Pancreas (tissue), 10 donors: ENCODE results near the gene BCOR. TPM values are rescaled to one million over a fixed set of nuclear protein-coding genes. Genes with fewer than 3 reads are reported as not detected.
A peak's percentile ranks its signal among the peaks of the same experiment; 100 is the strongest.

Experiments used
- ATAC-seq, 4 donors: fragments of 200-7000 bp; cut with Tn5 transposase; one replicate each; pipeline versions ENCODE4 v1.8.0 to v1.9.1; 2020; ENCODE audit warnings: mild to moderate bottlenecking in 4 of 4, moderate library complexity in 4 of 4
- DNase-seq, 6 donors: peaks; one replicate each; pipeline ENCODE4 v3.0.0-alpha.2; 2020
- FAIRE-seq: peaks from 2 replicates; lab custom pipeline; 2012; peaks lifted over from hg19 to GRCh38; lab: Jason Lieb, UNC
- H3K27ac ChIP-seq, 4 donors: fragments of 200-600 bp; sonication (generic); 1 replicate in 3 of 4; 2 replicates in 1 of 4; pipeline versions ENCODE4 v1.5.0 to v1.8.0; 2020
- H3K27me3 ChIP-seq, 4 donors: fragments of 200-600 bp; one replicate each; pipeline ENCODE4 v1.8.0; 2021
- H3K36me3 ChIP-seq, 3 donors: fragments of 200-600 bp; sonication (generic) in 1 of 3; one replicate each; pipeline versions ENCODE4 v1.5.0 to v1.8.0; 2020 to 2021
- H3K4me1 ChIP-seq, 3 donors: fragments of 200-600 bp; one replicate each; pipeline ENCODE4 v1.8.0; 2021
- H3K4me3 ChIP-seq, 4 donors: fragments of 200-600 bp; sonication (generic) in 2 of 4; one replicate each; pipeline versions ENCODE4 v1.5.0 to v1.8.0; 2020 to 2021
- H3K9me3 ChIP-seq, 4 donors: fragments of 200-600 bp; one replicate each; pipeline ENCODE4 v1.8.0; 2021
- WGBS, 2 donors: extraction: QIAGEN DNeasy Blood & Tissue Kit; methylation state at CpG; one replicate each; pipeline ENCODE4 v1.1.7; 2013; 5-methylcytosine and 5-hydroxymethylcytosine counted together
- intact Hi-C, 3 donors: fragments of 100-400 bp; cut with DNase I; formaldehyde crosslinking; loops; one replicate each; pipeline versions ENCODE4 v1.11.1 to v1.14.2; 2022
- polyA plus RNA-seq, 2 donors: library from polyadenylated mRNA; stranded (reverse); fragments of 200-250 nt; gene quantifications; one replicate each; pipeline ENCODE4 v1.2.3, GENCODE V29; 2013
- total RNA-seq, 6 donors: library from RNA; stranded (reverse); fragmentation: NEBNext Ultra II Directional in 4 of 6; extraction: Animal tissue kit (Norgen Biotek cat#: 25700) in 4 of 6; gene quantifications; one replicate each; pipeline versions ENCODE4 v1.2.1 to v1.2.4, GENCODE V29; 2021 to 2023
- TF ChIP-seq, protein P1 (sequence below), 4 donors: fragments of 200-600 bp; sonication (generic) in 3 of 4; IDR thresholded peaks; one replicate each; pipeline versions ENCODE4 v1.5.0 to v1.8.0; 2021; ENCODE audit warnings: antibody characterized with exemption in 4 of 4
- donor health status: healthy with polysubstance abuse.
- donor health status: DM: no; HTN: no; CAD: no; lungs with moderate emphysema.
- donor health status: DM: no; HTN: no; CAD: no.
- donor health status: control.
- donor health status: control.
- donor health status: Bipolar disorder and iron deficiency.
- donor health status: DM: yes; HTN: yes; CAD: no.
- donor health status: DM: no; HTN: no; CAD: no.
- donor health status: DM: no; HTN: no; CAD: no.
- donor health status: DM: yes; HTN: yes; CAD: no.

BCOR gene
- total and polyA plus RNA-seq, 8 donors = 6.3 to 18.4 (median 13.0) TPM

DNA sequence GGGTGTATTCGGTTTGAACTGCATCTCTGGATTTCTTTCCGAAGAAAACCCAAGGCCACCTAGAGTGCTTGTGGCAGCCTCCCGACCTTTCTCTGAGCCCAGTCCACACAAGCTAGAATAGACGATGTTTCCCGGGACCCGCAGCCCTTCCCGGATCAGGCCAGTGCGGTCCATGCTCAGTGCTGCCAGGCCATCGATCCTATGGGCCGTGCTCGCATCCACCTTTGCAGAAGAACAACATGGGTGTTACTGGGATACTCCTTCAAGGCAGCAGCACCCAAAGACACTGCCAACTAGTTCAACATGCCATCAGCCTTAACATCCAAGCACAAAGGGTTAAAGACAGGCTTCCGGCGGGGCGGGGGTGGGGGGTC is 22.8 kb downstream of the BCOR start:
- TF ChIP-seq, protein P1, sequence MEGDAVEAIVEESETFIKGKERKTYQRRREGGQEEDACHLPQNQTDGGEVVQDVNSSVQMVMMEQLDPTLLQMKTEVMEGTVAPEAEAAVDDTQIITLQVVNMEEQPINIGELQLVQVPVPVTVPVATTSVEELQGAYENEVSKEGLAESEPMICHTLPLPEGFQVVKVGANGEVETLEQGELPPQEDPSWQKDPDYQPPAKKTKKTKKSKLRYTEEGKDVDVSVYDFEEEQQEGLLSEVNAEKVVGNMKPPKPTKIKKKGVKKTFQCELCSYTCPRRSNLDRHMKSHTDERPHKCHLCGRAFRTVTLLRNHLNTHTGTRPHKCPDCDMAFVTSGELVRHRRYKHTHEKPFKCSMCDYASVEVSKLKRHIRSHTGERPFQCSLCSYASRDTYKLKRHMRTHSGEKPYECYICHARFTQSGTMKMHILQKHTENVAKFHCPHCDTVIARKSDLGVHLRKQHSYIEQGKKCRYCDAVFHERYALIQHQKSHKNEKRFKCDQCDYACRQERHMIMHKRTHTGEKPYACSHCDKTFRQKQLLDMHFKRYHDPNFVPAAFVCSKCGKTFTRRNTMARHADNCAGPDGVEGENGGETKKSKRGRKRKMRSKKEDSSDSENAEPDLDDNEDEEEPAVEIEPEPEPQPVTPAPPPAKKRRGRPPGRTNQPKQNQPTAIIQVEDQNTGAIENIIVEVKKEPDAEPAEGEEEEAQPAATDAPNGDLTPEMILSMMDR (IDR thresholded peaks at IDR 0.05) = no peak
- Histone ChIP-seq H3K9me3 (no peaks in the 10 kb centered on the region), H3K27ac (no peak overlapping the region), H3K4me3 (no peak overlapping the region), H3K27me3 (no peaks in the 10 kb centered on the region), H3K4me1 (no peaks in the 10 kb centered on the region), H3K36me3 (peaks cover 0 to 18% (median 6%) of the 10 kb centered on the region in 3 donors)
- DNase-seq (peak in 1 of 6 donors; percentile 34), ATAC-seq (no peak), FAIRE-seq (no peak)
- intact Hi-C loops = no loop called here
- WGBS, 2 donors = 78 to 88% methylated on average over 14 of the region's 14 CpGs

DNA sequence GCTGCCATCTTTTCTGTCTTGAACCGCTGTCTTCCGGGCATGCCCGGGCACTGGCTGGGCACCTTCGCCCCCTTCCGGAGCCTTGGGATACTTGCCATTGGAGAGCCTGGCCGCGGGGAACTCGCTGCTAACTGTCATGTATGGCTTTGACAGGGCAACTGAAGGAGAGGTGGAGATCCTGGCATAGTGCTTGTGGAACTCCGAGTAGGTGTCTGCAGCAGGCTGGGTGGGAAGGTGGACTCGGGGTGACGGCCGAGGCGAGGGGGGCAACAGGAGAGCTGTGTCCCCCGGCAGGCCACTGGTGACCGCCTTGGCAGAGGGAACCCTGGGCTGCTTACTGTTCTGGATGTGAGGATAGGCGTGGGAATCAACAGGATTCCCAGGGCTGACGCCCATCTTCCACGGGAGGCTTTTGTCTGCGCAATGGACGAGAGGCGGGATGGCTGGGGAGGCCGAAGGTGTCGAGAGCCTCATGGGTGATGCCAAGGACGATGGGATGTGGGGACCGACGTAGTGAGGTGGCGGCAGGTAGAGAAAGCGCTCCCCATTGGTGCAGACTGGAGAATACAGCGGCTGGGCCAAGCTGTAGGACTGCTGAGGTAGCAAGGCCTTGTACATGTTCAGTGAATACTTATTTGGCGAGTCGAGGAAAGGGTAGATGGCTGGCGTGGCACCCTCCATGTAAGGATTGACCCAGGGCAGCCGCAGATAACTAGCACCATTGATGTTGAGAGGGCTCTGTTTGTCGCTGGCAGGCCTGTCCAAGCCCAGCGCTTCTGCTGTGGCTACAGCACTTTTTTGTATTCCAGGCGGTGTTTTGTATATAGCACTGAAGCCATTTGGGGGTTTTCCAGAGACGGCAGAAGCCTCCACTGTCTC is 23.4 kb downstream of the BCOR start:
- 90 to 94% methylated on average over 37 of the region's 37 CpGs for WGBS, 2 donors
- intact Hi-C loops = no loop called here
- Histone ChIP-seq H3K36me3 (peaks cover 0 to 25% (median 6%) of the 10 kb centered on the region in 3 donors), H3K9me3 (no peaks in the 10 kb centered on the region), H3K4me1 (no peaks in the 10 kb centered on the region), H3K27ac (no peak overlapping the region), H3K4me3 (no peak overlapping the region), H3K27me3 (no peaks in the 10 kb centered on the region)
- DNase-seq (peak in 2 of 6 donors; percentile 39 to 49), ATAC-seq (no peak), FAIRE-seq (no peak)
- TF ChIP-seq, protein P1 (IDR thresholded peaks at IDR 0.05) = no peak

DNA sequence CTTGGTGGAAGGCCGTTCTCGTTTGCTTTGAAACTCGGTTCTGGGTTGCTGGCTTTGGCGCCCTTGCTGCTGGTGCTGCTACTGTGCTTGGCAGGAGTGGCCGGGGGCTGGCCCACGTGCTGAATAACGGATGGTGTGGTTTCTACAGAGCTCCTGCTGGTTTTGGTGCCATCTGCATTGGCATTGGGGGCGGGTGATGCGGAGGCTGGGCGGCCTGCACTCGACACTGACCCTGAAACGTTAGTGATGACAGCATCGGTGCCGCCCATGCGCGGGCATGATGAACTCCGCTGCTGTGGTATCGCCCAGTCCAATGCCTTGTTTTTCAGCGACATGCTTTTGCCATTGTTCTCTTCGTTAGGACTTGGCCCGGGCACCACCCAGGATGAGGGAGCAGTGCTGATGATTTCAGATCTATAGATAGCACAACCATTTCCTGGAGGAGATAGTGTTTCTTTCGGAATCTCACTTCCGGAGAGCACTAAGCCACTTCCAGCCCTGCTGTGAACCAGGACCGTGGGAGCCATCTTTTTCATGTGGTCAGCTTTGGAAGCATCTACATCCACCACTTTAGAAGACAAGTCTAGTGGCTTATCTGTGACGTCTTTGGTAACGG is 24.2 kb downstream of the BCOR start:
- FAIRE-seq (no peak), ATAC-seq (no peak), DNase-seq (peak in 2 of 6 donors; percentile 29 to 42)
- Histone ChIP-seq H3K4me1 (no peaks in the 10 kb centered on the region), H3K4me3 (no peak overlapping the region), H3K27me3 (no peaks in the 10 kb centered on the region), H3K9me3 (no peaks in the 10 kb centered on the region), H3K36me3 (peaks cover 0 to 28% (median 6%) of the 10 kb centered on the region in 3 donors), H3K27ac (no peak overlapping the region)
- TF ChIP-seq, protein P1 (IDR thresholded peaks at IDR 0.05) = no peak
- intact Hi-C loops = no loop called here
- WGBS, 2 donors = 85 to 87% methylated on average over 26 of the region's 26 CpGs

DNA sequence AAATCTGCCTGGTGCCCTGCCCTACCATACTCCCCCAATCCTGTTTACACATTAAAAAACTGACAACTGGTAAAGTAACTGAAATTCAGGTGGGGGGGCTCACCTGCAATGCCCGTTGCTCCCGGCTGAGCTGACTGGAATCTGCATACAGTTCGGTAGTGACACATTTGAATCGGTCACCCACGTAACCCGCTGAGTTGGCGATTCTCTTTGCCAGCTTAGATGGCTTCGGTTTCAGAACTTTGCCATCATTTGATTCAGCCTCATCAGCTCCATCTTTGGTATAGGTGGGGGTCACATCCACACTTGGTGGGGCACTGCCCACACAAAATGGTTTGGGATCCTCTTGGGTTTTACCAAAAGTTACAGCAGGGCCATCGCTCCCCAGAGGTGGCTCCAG is 25.5 kb downstream of the BCOR start:
- TF ChIP-seq, protein P1 (IDR thresholded peaks at IDR 0.05) = no peak
- Histone ChIP-seq H3K36me3 (peaks cover 0 to 28% (median 6%) of the 10 kb centered on the region in 3 donors), H3K4me3 (no peak overlapping the region), H3K27ac (no peak overlapping the region), H3K9me3 (no peaks in the 10 kb centered on the region), H3K4me1 (no peaks in the 10 kb centered on the region), H3K27me3 (no peaks in the 10 kb centered on the region)
- ATAC-seq = no peak
- no peak for DNase-seq
- intact Hi-C loops = no loop called here
- 87 to 94% methylated on average over 9 of the region's 9 CpGs for whole genome bisulfite sequencing, 2 donors
- FAIRE-seq = no peak
